HG03571 (cell line): ENCODE measurements around the gene HELZ2.

Experiments used
- ATAC-seq: cut with Tn5 transposase; IDR thresholded peaks from one replicate; pipeline ENCODE4 v1.9.1; 2021; ENCODE audit not compliant: unreplicated experiment

The HELZ2 gene

GRCh38 chr20:63527184-63527583 is 46.9 kb downstream of the HELZ2 start:
- no peak for ATAC-seq

- ATAC-seq, result no peak
These were observed 48.1 kb downstream of the HELZ2 start for GRCh38 chr20:63525971-63526370.

DNA sequence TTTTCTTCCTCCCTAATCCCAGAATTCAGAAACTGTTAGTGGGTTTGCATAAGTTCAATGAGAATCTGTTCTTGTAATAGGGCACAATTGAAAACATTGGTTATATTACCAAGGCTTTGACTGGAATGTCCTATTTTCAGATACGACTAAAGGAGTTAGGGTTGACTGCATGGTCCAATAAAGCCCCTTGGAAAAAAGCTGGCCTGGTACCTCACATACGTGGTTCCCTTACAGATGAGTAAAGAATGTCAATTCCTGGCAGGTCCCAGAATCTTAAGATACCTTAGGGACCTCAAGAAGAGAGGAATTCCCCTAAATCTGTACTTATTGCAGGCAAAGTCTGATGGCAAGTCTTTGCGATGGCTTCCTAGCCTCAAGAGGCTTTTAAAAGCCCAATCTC is 48.9 kb downstream of the HELZ2 start:
- no peak for ATAC-seq
